A549 (cell line): ENCODE results near the gene COL11A2. TPM values are rescaled to one million over a fixed set of nuclear protein-coding genes. Genes with fewer than 3 reads are reported as not detected.

ENCODE experiments used
- ATAC-seq, 2 experiments: fragments of 200-7000 bp in 1 of 2; fragments of >200 bp in 1 of 2; cut with Nextera tagmentation in 1 of 2; cut with Tn5 transposase in 1 of 2; 3 replicates each; pipeline versions ENCODE4 v1.8.0 to v1.9.1; 2018 to 2020; ENCODE audit warnings: mild to moderate bottlenecking in 1 of 2, moderate library complexity in 1 of 2
- CTCF ChIA-PET: fragments of 300-600 bp; sonication (Branson Sonifier 250); formaldehyde crosslinking; extraction: SDS; loops from one replicate; lab custom pipeline; 2021; ENCODE audit warnings: antibody characterized with exemption, inconsistent platforms; lab: Yijun Ruan, JAX
- POLR2A ChIA-PET: fragments of 350-600 bp; formaldehyde crosslinking; extraction: SDS; loops from one replicate; lab custom pipeline; 2021; ENCODE audit warnings: antibody characterized with exemption, inconsistent platforms; lab: Yijun Ruan, JAX
- DNase-seq, 2 experiments: peaks; one replicate each; pipeline versions ENCODE4 v3.0.0 to v3.0.0-alpha.2; 2011 to 2016; ENCODE audit warnings: low read depth in 1 of 2, low spot score in 1 of 2
- FAIRE-seq: peaks from 2 replicates; lab custom pipeline; 2011; peaks lifted over from hg19 to GRCh38; lab: Jason Lieb, UNC
- H3K27ac ChIP-seq, 2 experiments: fragments of >200 bp; sonication (Bioruptor Twin); formaldehyde crosslinking; 3 replicates each; pipeline ENCODE4 v1.5.1; 2016 to 2017
- H3K4me1 ChIP-seq: fragments of >200 bp; sonication (Bioruptor Twin); formaldehyde crosslinking; 3 replicates; pipeline ENCODE4 v1.6.1; 2016
- H3K4me2 ChIP-seq: fragments of >200 bp; sonication (Bioruptor Twin); formaldehyde crosslinking; 3 replicates; pipeline ENCODE4 v1.6.1; 2016
- H3K4me3 ChIP-seq: fragments of >200 bp; sonication (Bioruptor Twin); formaldehyde crosslinking; 3 replicates; pipeline ENCODE4 v1.5.1; 2016
- H3K9me3 ChIP-seq: fragments of >200 bp; sonication (Bioruptor Twin); formaldehyde crosslinking; 3 replicates; pipeline ENCODE4 v1.6.1; 2016
- ATOH8 ChIP-seq: fragments of 250-450 bp; sonication (Bioruptor Pico); IDR thresholded peaks from 2 replicates; pipeline ENCODE4 v1.5.0; 2020; ENCODE audit warnings: low read depth, mild to moderate bottlenecking, moderate library complexity
- CBX2 ChIP-seq: fragments of 200-600 bp; sonication (generic); IDR thresholded peaks from 2 replicates; pipeline ENCODE4 v1.6.1; 2016; ENCODE audit warnings: low read depth, mild to moderate bottlenecking, borderline replicate concordance
- CEBPB ChIP-seq, 2 experiments: fragments of >200 bp in 1 of 2; sonication (Bioruptor Twin) in 1 of 2; formaldehyde crosslinking in 1 of 2; IDR thresholded peaks; 2 replicates each; pipeline ENCODE4 v1.6.1; 2012 to 2016
- CHD4 ChIP-seq: fragments of 200-600 bp; sonication (generic); IDR thresholded peaks from 2 replicates; pipeline ENCODE4 v1.6.1; 2016; ENCODE audit warnings: antibody characterized with exemption, mild to moderate bottlenecking, borderline replicate concordance
- EHMT2 ChIP-seq: fragments of 200-600 bp; sonication (generic); IDR thresholded peaks from 2 replicates; pipeline ENCODE4 v1.6.1; 2016; ENCODE audit warnings: antibody characterized with exemption, low read depth, mild to moderate bottlenecking, moderate library complexity
- ELK1 ChIP-seq: fragments of 150-350 bp; IDR thresholded peaks from 2 replicates; pipeline ENCODE4 v1.6.1; 2014; ENCODE audit warnings: low read depth, mild to moderate bottlenecking, low read length
- EP300 ChIP-seq, 2 experiments: fragments of >200 bp; sonication (Bioruptor Twin); formaldehyde crosslinking; IDR thresholded peaks; 2 replicates in 1 of 2; 3 replicates in 1 of 2; pipeline ENCODE4 v1.6.1; 2016 to 2017
- FOSL2 ChIP-seq, 2 experiments: fragments of 450-650 bp in 1 of 2; fragments of >200 bp in 1 of 2; sonication (Bioruptor Twin) in 1 of 2; formaldehyde crosslinking; IDR thresholded peaks; 2 replicates each; pipeline versions ENCODE4 v1.5.0 to v1.6.1; 2016 to 2020; ENCODE audit warnings: mild to moderate bottlenecking in 1 of 2, moderate library complexity in 1 of 2
- FOXS1 ChIP-seq: fragments of 250-450 bp; sonication (Bioruptor Pico); IDR thresholded peaks from 2 replicates; pipeline ENCODE4 v1.5.0; 2020; ENCODE audit warnings: mild to moderate bottlenecking, moderate library complexity
- GATA3 ChIP-seq: IDR thresholded peaks from 2 replicates; pipeline ENCODE4 v1.6.1; 2012; ENCODE audit warnings: borderline replicate concordance
- HMGXB4 ChIP-seq: fragments of 250-450 bp; sonication (Bioruptor Pico); IDR thresholded peaks from 2 replicates; pipeline ENCODE4 v1.5.0; 2021; ENCODE audit warnings: mild to moderate bottlenecking, moderate library complexity, borderline replicate concordance
- HOXB13 ChIP-seq: fragments of 250-450 bp; sonication (Bioruptor Pico); IDR thresholded peaks from 2 replicates; pipeline ENCODE4 v1.5.0; 2020; ENCODE audit warnings: low read depth, mild to moderate bottlenecking, moderate library complexity
- MYC ChIP-seq: IDR thresholded peaks from 2 replicates; pipeline ENCODE4 v1.6.1; 2012; ENCODE audit warnings: mild to moderate bottlenecking, inconsistent platforms, low read length, improper control_type of control experiment, borderline replicate concordance
- NPAS2 ChIP-seq: fragments of 250-450 bp; sonication (Bioruptor Pico); IDR thresholded peaks from 2 replicates; pipeline ENCODE4 v1.8.0; 2022; ENCODE audit warnings: mild to moderate bottlenecking, moderate library complexity, borderline replicate concordance
- PBX3 ChIP-seq: IDR thresholded peaks from 2 replicates; pipeline ENCODE4 v1.6.1; 2012
- SMC3 ChIP-seq: fragments of >200 bp; sonication (Bioruptor Twin); formaldehyde crosslinking; IDR thresholded peaks from 3 replicates; pipeline ENCODE4 v1.6.1; 2018; ENCODE audit warnings: inconsistent platforms
- TFCP2L1 ChIP-seq: fragments of 250-450 bp; sonication (Bioruptor Pico); IDR thresholded peaks from 2 replicates; pipeline ENCODE4 v1.5.0; 2021; ENCODE audit warnings: mild to moderate bottlenecking
- ZFP36 ChIP-seq: fragments of 450-650 bp; IDR thresholded peaks from 2 replicates; pipeline ENCODE4 v1.6.1; 2014; ENCODE audit warnings: borderline replicate concordance; ENCODE audit not compliant: partially characterized antibody
- ZSCAN20 ChIP-seq: fragments of 250-450 bp; sonication (Bioruptor Pico); IDR thresholded peaks from 2 replicates; pipeline ENCODE4 v1.8.0; 2022; ENCODE audit warnings: mild to moderate bottlenecking, moderate library complexity
- WGBS: methylation state at CpG from one replicate; pipeline ENCODE4 v1.1.6; 2017; ENCODE audit errors: missing lambda C conversion rate; 5-methylcytosine and 5-hydroxymethylcytosine counted together
- polyA plus RNA-seq, 4 experiments: library from polyadenylated mRNA; depleted of rRNA in 3 of 4; stranded (reverse); fragments of >200 nt; fragmentation: RNase III in 1 of 4; extraction: RNeasy Plus Mini Kit Qiagen cat#74134 plus additional on column Dnase treatment in 1 of 4; gene quantifications; 2 replicates in 3 of 4; 3 replicates in 1 of 4; pipeline ENCODE4 v1.2.3, GENCODE V29; 2011 to 2017

The COL11A2 gene
- polyA plus RNA-seq, 2 of the 4 experiments (the other 2 are of a cell fraction), result 0.66 to 1.3 TPM

GRCh38 chr6:33203443-33204164 lies 11.3 kb upstream of the COL11A2 start:
- CTCF ChIA-PET, result interaction anchor here (0.8 kb wide), 1 partner anchor 45 kb away, joined by 3 read pairs; no protein-coding TSS in a partner anchor
- Histone ChIP-seq H3K9me3 (no peaks in the 10 kb centered on the region), H3K4me3 (no peak overlapping the region), H3K4me2 (peak overlapping the region; percentile 76), H3K27ac (peak overlapping the region in 1 of 2 experiments; percentile 100; a peak in 3 of 6 replicates), H3K4me1 (peaks cover 49% of the 10 kb centered on the region)
- no peak for DNase-seq
- 87% methylated on average over 5 of the region's 7 CpGs for WGBS
- FAIRE-seq, result no peak
- POLR2A ChIA-PET, result no interaction called here
- TF ChIP-seq ELK1 (no peak), HMGXB4 (CRISPR knock-in tag) (no peak), ATOH8 (CRISPR knock-in tag) (no peak), TFCP2L1 (CRISPR knock-in tag) (no peak), SMC3 (no peak), CBX2 (no peak), MYC (no peak), FOXS1 (CRISPR knock-in tag) (no peak), EHMT2 (no peak), FOSL2 (IDR thresholded peaks at IDR 0.05) (no peak), FOSL2 (CRISPR knock-in tag; IDR thresholded peaks at IDR 0.05) (no peak), HOXB13 (CRISPR knock-in tag) (no peak), PBX3 (no peak)
- no peak for ATAC-seq

GRCh38 chr6:33202799-33203198 lies 10.5 kb upstream of the COL11A2 start:
- no peak for ATAC-seq
- no peak overlapping the region for H3K4me3 ChIP-seq
- 77% methylated on average over 6 of the region's 6 CpGs for WGBS
- H3K4me2 ChIP-seq, result no peak overlapping the region
- DNase-seq, result no peak
- no peaks in the 10 kb centered on the region for H3K9me3 ChIP-seq
- no peak overlapping the region for H3K27ac ChIP-seq
- POLR2A ChIA-PET, result no interaction called here
- no peak for TF ChIP-seq ZSCAN20 (CRISPR knock-in tag)
- no peak for TF ChIP-seq CEBPB (IDR thresholded peaks at IDR 0.05)
- TF ChIP-seq PBX3, result no peak
- no peak for TF ChIP-seq GATA3
- no peak for TF ChIP-seq NPAS2
- TF ChIP-seq CHD4, result no peak
- TF ChIP-seq ZFP36, result no peak
- no peak for TF ChIP-seq EP300 (IDR thresholded peaks at IDR 0.05)
- CTCF ChIA-PET, result interaction anchor here (0.8 kb wide), 1 partner anchor 46 kb away, joined by 3 read pairs; no protein-coding TSS in a partner anchor
- FAIRE-seq, result no peak
- peaks cover 50% of the 10 kb centered on the region for H3K4me1 ChIP-seq
